ENCODE results near the gene TMEM169. TPM values are rescaled to one million over a fixed set of nuclear protein-coding genes. Genes with fewer than 3 reads are reported as not detected.

The TMEM169 gene
- total and polyA plus RNA-seq, 2 of the 4 experiments (the other 2 are of a cell fraction), result 0.15 to 0.54 TPM

DNA sequence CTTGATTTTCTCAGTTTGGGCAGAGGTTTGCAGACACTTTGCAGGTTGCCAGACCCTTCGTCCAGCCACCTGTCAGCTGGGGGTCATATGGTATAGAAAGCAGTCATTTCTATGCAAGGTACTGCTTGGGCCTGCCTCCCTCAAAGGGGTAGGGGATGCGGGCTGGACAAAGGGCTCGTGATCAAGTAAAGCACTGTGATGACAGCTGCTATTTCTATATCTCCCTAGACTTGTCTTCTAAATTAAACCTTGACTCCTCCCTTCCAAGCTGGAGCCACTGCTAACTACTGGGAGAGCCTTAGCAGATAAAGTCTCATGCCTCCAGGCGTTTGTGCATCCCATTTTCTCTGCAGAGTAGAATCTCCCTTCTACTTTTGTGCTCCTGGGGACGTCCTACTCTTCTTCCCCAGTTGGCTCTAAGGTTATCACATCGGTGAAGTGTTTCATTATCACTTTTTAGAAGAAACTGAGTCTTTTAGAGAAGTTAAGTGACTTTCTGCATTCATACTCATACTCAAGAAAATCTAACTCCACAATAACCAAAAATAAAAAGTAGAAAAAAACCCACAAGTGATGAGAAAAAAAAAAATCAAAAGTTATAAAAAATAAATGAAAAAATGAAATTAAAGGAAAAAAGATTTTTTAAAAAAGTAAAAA is 26.7 kb downstream of the TMEM169 start:
- no peak overlapping the region for H2BK15ac ChIP-seq (ENCODE audit: low read depth, low read length)
- no CpG with 5 or more reads among the region's 6 CpGs for WGBS, 2 experiments (ENCODE audit: extremely low coverage in 2 of 2, insufficient read length in 1 of 2)
- ATAC-seq (ENCODE audit: low read depth) (no peak), DNase-seq (no peak)
- H3K4me2 ChIP-seq (ENCODE audit: low read depth, low read length), result peak overlapping the region; percentile 47
- peak overlapping the region; percentile 90 for H2AK9ac ChIP-seq (replicated peaks; ENCODE audit: low read depth, low read length, poor library complexity)
- peaks cover 11% of the 10 kb centered on the region for H3K36me3 ChIP-seq (ENCODE audit: control insufficient read depth, insufficient read depth, low read length)
- H4K5ac ChIP-seq (ENCODE audit: low read depth, low read length), result peak overlapping the region; percentile 90
- H3K27me3 ChIP-seq (ENCODE audit: control insufficient read depth, insufficient read depth, low read length), result no peaks in the 10 kb centered on the region
- H3K4ac ChIP-seq (ENCODE audit: low read depth, low read length), result peak overlapping the region; percentile 84
- H4K20me1 ChIP-seq (ENCODE audit: insufficient read depth, low read length), result peaks cover 5% of the 10 kb centered on the region; the same call in 1 of the 2 replicates
- no peak overlapping the region for H2BK120ac ChIP-seq (ENCODE audit: low read depth, low read length)
- H3K23ac ChIP-seq (ENCODE audit: low read depth, low read length), result no peak overlapping the region
- peak overlapping the region; percentile 33; the same call in 1 of the 2 replicates for H3K4me3 ChIP-seq (ENCODE audit: insufficient read depth, low read depth, low read length)
- 0 out of 2 replicates have a peak, but pooled peaks cover 2% of the 10 kb centered on the region for H3K4me1 ChIP-seq (ENCODE audit: control insufficient read depth, insufficient read depth, low read length)
- H3K56ac ChIP-seq (ENCODE audit: extremely low read depth, insufficient read depth, low read length), result peak overlapping the region; percentile 80
- intact Hi-C loops (cut with micrococcal nuclease), result loop anchor here (2.0 kb wide), 1 partner anchor 76 kb away; no protein-coding TSS in a partner anchor
- H3K27ac ChIP-seq (ENCODE audit: insufficient read depth, low read length), result no peak overlapping the region
- TSS peak; percentile 99 for BruUV-seq (replicated peaks)
- no peak overlapping the region for H2BK20ac ChIP-seq (ENCODE audit: low read depth, low read length)
- no peak overlapping the region for H2AFZ ChIP-seq (replicated peaks; ENCODE audit: low read length, poor library complexity)
- H3K9me3 ChIP-seq (ENCODE audit: control insufficient read depth, insufficient read depth, low read length), result no peaks in the 10 kb centered on the region
- peak overlapping the region; percentile 67 for H2AK5ac ChIP-seq (ENCODE audit: low read depth, low read length)
- H2BK5ac ChIP-seq (ENCODE audit: low read depth, low read length, poor library complexity, severe bottlenecking), result peak overlapping the region; percentile 72
- ChIA-PET CTCF (interaction anchor here (0.6 kb wide), 1 partner anchor 336 kb away, joined by 4 read pairs; no protein-coding TSS in a partner anchor), POLR2A (ENCODE audit: unreplicated experiment) (interaction anchor here (0.6 kb wide), 1 partner anchor 1698 kb away, joined by 7 read pairs; the partner anchor contains the start of gene VWC2L)
- peak overlapping the region; percentile 48; the same call in 1 of the 2 replicates for H3K9ac ChIP-seq (ENCODE audit: low read depth, low read length)
- in situ Hi-C loops (cut with MboI; ENCODE audit: low sequenced_read_pairs), result no loop called here
- H3K14ac ChIP-seq (replicated peaks; ENCODE audit: low read depth, low read length), result 0 out of 2 replicates have a peak overlapping the region, but pooled peaks have one; percentile 22
- H3K79me1 ChIP-seq (ENCODE audit: low read depth in 1 of 2, low read length in 2 of 2), result peaks cover 0 to 17% of the 10 kb centered on the region in 2 experiments; a peak in 3 of 4 replicates
- no peak overlapping the region for H3K18ac ChIP-seq (ENCODE audit: low read depth, low read length)
- dilution Hi-C loops (cut with HindIII; ENCODE audit: low sequenced_read_pairs, unreplicated experiment), result no loop called here
- H4K91ac ChIP-seq (ENCODE audit: insufficient read depth, low read depth, low read length), result no peak overlapping the region
- TF ChIP-seq MXI1 (IDR thresholded peaks at IDR 0.05; ENCODE audit: borderline replicate concordance, low read depth, low read length) (no peak), RFX5 (IDR thresholded peaks at IDR 0.05; ENCODE audit: low read depth, low read length) (no peak), POLR2A (IDR thresholded peaks at IDR 0.05; ENCODE audit: low read depth, low read length) (no peak)
- peak overlapping the region; percentile 92 to 95 for H4K8ac ChIP-seq (ENCODE audit: low read depth in 2 of 2, low read length in 2 of 2)
- no peaks in the 10 kb centered on the region for H3K9me1 ChIP-seq (ENCODE audit: insufficient read depth, low read length)
